LNCaP clone FGC (cell line): ENCODE data around the gene TSR3.
"Not testable (repeated sequence)": the region's sequence is repeated elsewhere in the genome, so short reads cannot be mapped to it uniquely, and the experiment has no call there.

Experiments used
- DNase-seq: peaks from one replicate; pipeline ENCODE4 v3.0.0-alpha.2; 2011; ENCODE audit warnings: low read depth
- H3K4me3 ChIP-seq: 2 replicates; pipeline ENCODE4 v1.5.1; 2011; ENCODE audit warnings: mild to moderate bottlenecking, low read depth, low read length, control low read depth
- TF ChIP-seq, protein P1 (sequence below): IDR thresholded peaks from 2 replicates; pipeline ENCODE4 v1.5.1; 2012; ENCODE audit warnings: mild to moderate bottlenecking; ENCODE audit not compliant: control insufficient read depth, insufficient read depth; ENCODE audit errors: extremely low read depth

Gene TSR3

DNA sequence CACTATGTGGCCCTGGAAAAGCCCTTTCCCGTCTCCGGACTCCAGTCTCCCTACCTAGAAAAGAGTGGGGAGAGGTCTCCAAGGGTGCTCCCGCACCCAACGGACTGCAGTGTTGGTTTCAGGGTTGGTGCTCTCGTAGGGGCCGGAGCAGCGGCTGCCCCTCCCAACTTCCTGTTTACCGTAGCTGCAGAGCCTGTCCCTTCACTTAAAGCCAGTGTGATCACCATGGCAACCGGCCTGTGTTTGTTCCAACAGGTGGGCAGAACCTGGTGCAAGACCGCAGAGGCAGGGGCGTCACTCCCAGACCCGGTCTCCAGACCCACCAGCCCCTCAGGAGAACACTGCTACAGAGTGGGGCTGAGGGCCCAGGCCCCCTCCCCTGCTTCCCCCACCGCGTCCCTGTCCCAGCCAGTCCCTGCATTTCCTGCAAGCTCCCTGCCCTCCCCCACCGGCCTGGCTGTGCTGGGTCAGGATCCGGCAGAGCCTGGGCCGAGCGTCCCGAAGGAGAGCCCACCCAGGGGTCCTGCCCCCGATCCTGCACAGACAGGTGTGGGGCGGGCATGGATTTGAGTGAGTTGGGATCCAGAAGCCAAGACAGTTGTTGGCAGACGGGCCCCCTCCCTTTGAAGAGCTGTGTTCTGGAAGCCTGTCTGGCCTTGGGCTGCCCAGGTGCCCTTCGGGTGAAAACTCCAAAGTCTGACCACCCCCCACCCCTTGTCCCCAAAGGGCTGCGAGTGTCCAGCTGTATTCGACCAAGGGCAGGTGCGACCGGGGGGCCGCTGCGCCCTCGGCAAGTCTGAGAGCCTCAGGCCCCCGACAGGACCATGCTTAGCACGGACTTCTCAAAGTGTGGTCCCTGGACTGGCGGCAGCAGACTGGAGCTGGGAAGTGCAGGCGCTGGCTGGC lies 19.7 kb downstream of the TSR3 start:
- peak overlapping the region; percentile 42 for H3K4me3 ChIP-seq
- DNase-seq: peak; percentile 41
- TF ChIP-seq, protein P1, sequence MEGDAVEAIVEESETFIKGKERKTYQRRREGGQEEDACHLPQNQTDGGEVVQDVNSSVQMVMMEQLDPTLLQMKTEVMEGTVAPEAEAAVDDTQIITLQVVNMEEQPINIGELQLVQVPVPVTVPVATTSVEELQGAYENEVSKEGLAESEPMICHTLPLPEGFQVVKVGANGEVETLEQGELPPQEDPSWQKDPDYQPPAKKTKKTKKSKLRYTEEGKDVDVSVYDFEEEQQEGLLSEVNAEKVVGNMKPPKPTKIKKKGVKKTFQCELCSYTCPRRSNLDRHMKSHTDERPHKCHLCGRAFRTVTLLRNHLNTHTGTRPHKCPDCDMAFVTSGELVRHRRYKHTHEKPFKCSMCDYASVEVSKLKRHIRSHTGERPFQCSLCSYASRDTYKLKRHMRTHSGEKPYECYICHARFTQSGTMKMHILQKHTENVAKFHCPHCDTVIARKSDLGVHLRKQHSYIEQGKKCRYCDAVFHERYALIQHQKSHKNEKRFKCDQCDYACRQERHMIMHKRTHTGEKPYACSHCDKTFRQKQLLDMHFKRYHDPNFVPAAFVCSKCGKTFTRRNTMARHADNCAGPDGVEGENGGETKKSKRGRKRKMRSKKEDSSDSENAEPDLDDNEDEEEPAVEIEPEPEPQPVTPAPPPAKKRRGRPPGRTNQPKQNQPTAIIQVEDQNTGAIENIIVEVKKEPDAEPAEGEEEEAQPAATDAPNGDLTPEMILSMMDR: no peak

DNA sequence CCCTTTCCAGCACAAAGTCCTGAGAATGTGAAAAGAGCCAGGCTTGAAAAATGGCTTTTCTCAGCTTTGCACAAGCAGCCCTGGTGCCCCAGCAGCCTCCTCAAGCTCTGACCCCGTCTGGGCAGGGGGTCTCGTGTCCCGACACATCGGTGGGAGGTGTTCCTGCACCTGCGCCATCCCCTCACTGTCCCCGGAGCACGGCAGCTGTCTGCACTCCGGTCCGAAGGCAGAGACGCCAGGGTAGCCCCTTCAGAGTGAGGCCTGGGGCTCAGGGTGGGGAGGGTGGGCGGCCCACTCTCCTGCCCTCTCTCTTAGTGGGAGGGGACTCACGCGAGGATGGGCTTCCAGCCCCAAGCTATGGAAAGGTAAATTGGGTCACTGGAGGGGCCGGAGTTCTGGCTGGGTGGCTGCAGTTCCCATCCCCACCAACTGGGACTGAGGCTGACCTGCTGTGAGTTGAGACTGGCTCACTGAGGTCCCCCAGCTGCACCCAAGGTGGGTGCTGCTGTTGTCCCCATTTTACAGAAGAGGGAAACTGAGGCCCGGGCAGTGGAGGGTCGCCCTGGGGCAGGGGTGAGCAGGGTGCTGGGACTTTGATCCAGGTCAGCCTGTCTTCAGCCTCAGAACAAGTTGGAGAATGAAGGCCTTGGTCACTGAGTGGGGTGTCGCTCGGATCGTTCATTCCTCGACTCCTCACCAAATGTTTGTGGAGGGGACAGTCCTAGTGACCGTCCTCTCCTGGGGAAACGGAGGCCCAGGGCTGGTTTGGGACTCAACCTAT lies 20.6 kb downstream of the TSR3 start:
- no peak for DNase-seq
- TF ChIP-seq, protein P1: no peak
- peak overlapping the region; percentile 42 for H3K4me3 ChIP-seq

DNA sequence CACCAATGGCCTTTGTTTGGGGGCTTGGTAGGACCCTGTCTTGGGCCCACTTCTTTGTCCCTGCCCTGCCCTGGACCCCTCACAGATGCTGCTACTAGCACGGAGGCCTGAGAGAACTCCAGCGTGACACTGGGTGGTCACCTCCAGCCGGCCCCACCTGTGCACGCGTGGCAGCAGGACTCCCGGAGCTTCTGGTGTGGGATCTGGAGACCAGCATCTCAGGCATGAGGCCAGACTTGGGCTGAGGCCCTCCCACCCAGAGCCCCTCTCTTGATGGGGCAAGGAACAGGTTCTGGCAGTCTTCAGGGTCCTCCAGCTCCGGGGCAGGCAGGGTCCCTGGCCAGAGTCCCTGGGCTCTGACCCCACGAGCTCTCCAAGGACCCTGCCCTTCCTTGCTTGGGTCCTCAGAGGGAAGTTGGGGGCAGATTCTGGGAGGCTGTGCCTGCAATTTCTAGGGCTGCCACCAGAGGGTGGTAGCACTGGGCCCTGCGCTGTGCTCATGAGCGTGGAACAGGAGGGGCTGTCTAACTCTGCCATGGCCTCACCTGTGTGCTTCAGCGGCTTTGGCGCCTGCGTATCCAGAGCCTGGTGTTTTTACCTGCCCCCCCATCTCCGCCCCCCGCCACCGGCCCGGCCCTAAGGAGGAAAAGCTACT lies 21.3 kb downstream of the TSR3 start:
- no peak overlapping the region for H3K4me3 ChIP-seq
- no peak for DNase-seq
- TF ChIP-seq, protein P1: peak; percentile 44

DNA sequence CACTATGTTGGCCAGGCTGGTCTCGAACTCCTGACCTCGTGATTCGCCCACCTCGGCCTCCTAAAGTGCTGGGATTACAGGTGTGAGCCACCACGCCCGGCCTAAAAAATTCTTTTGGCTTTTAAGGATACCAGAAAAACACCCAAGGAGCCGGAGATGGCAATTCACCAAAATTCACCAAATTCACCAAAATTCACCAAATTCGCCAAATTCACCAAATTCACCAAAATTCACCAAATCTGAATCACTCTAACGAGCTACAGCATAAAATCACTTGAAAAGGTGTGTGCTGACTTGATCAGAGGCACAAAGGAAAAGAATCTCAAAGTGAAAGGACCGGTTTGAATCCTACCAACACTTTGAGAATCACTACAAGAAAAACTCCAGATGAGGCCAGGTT lies 22.7 kb downstream of the TSR3 start:
- not testable (repeated sequence) for H3K4me3 ChIP-seq, DNase-seq

DNA sequence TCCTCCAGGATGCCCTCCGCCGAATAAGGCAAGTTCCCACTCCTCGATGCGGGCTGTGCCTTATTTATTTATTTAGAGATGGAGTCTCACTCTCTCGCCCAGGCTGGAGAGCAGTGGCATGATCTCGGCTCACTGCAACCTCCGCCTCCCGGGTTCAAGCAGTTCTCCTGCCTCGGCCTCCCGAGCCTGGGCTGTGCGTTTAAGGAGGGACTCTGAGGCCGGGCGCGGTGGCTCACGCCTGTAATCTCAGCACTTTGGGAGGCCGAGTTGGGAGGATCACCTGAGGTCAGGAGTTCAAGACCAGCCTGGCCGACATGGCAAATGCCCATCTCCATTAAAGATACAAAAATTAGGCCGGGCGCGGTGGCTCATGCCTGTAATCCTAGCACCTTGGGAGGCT lies 23.5 kb downstream of the TSR3 start:
- not testable (repeated sequence) for DNase-seq, H3K4me3 ChIP-seq

DNA sequence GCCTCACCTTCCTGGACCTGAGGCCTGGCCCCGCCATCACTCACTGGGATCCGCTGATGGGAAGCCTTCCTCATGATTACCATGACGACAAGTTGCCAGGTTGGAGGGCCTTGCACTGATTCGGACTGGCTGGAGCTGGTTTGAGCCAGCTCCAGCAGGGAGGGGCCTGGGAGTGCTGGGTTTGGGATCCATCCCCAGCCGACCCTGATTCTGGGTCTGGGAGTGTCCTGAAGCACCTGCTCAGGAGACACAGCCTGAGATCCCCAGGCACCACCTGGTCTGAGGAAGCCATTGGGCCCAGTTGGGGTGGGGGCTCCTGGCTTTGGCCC lies 24.1 kb downstream of the TSR3 start:
- TF ChIP-seq, protein P1: no peak
- H3K4me3 ChIP-seq: no peak overlapping the region
- DNase-seq: no peak

DNA sequence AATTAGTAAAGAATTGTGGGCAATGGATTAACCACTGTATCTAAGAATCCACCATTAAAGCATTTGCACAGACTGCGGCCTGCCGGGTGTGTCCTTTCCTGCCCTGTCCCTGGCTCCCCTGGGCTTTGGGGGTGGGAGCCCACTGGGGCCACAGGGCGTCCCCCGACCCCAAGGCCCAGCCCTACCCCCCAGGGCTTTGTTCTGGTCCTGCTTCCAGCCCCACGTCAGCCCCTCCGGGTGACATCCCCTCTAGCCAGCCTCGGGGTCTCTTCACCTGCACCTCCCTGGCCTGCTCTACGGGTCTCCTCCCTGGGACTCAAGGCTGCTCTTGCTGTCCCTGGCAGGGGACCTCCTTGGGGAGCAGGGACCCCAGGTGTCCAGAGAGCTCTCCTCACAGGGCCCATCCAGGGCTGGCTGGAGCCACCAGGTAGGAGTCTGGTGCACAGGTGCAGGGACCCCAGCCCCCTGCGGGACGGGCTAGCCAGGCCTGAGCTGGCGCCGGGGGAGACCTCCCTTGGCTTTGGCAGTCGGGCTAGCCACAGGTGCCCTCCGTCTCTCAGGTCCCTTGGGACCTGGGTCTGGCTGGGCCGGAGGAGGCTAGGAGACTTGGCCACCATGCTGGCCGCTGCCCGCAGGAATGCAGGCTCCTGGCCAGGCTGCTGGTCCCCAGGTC lies 24.6 kb downstream of the TSR3 start:
- no peak overlapping the region for H3K4me3 ChIP-seq
- no peak for DNase-seq
- TF ChIP-seq, protein P1: no peak
